ENCODE measurements around the gene SNX8.

DNA sequence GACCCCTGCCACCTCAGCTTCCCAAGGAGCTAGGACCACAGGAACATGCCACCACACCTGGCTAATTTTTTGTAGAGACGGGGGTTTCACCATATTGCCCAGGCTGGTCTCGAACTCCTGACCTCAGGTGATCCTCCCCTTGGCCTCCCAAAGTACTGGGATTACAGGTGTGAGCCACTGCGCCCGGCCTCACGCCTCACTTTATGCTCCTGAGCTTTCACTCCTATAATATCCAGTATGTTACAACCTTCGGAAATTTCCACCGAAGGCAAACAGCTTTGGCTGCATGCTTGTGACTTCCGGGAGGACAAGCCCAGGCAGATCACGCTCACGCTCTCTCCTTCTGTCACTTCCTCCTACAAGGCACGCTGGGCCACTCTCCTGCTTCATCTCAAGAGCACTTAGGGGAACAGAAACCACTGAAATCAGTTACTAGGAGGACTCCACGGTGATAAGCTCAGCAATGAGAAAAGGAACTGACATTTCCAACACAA, 77.1 kb downstream of the SNX8 start:
- TF ChIP-seq CTCF (IDR thresholded peaks at IDR 0.05) = no peak
- TF ChIP-seq POLR2A (IDR thresholded peaks at IDR 0.05) = no peak
